ENCODE data around the gene UFD1. TPM values are rescaled to one million over a fixed set of nuclear protein-coding genes. Genes with fewer than 3 reads are reported as not detected.

The UFD1 gene
- total and polyA plus RNA-seq, 9 of the 15 experiments (the other 6 are each of a cell fraction or from before 2014, with no cell fraction given), result 238 to 645 (median 363) TPM

GRCh38 chr22:19490628-19491230, 11.7 kb upstream of the UFD1 start (continued):
- TF ChIP-seq ILK (tag; IDR thresholded peaks at IDR 0.05; ENCODE audit: borderline replicate concordance, low read depth) (no peak), GATA2 (CRISPR knock-in tag; IDR thresholded peaks at IDR 0.05) (0 out of 2 replicates have a peak, but pooled peaks have one; percentile 17), RCOR1 (IDR thresholded peaks at IDR 0.05; ENCODE audit: borderline replicate concordance in 1 of 2, low read depth in 2 of 2, low read length in 2 of 2) (no peak), CBFB (CRISPR knock-in tag; IDR thresholded peaks at IDR 0.05) (no peak), HBP1 (CRISPR knock-in tag; IDR thresholded peaks at IDR 0.05) (0 out of 2 replicates have a peak, but pooled peaks have one; percentile 40), BRF1 (IDR thresholded peaks at IDR 0.05; ENCODE audit: borderline replicate concordance, extremely low read depth, insufficient read length) (no peak), SUPT5H (IDR thresholded peaks at IDR 0.05) (no peak), ZNF12 (CRISPR knock-in tag; IDR thresholded peaks at IDR 0.05) (peak; percentile 50; the same call in 1 of the 2 replicates), ZNF384 (IDR thresholded peaks at IDR 0.05; ENCODE audit: low read depth, low read length) (peak; percentile 55; the same call in 1 of the 2 replicates), BACH1 (tag; IDR thresholded peaks at IDR 0.05) (no peak), ZBTB26 (CRISPR knock-in tag; IDR thresholded peaks at IDR 0.05) (no peak), ZNF766 (CRISPR knock-in tag; conservative IDR thresholded peaks at IDR 0.05) (no peak), STAT6 (CRISPR knock-in tag; IDR thresholded peaks at IDR 0.05) (no peak), ZBTB5 (IDR thresholded peaks at IDR 0.05) (no peak), FOXP1 (CRISPR knock-in tag; IDR thresholded peaks at IDR 0.05) (no peak), ZNF146 (CRISPR knock-in tag; IDR thresholded peaks at IDR 0.05; ENCODE audit: unreplicated experiment) (no peak), ASH1L (IDR thresholded peaks at IDR 0.05; ENCODE audit: borderline replicate concordance, low read depth, partially characterized antibody) (no peak), NKRF (IDR thresholded peaks at IDR 0.05; ENCODE audit: borderline replicate concordance) (0 out of 2 replicates have a peak, but pooled peaks have one; percentile 38)
